ENCODE measurements around the gene CDC6.

DNA sequence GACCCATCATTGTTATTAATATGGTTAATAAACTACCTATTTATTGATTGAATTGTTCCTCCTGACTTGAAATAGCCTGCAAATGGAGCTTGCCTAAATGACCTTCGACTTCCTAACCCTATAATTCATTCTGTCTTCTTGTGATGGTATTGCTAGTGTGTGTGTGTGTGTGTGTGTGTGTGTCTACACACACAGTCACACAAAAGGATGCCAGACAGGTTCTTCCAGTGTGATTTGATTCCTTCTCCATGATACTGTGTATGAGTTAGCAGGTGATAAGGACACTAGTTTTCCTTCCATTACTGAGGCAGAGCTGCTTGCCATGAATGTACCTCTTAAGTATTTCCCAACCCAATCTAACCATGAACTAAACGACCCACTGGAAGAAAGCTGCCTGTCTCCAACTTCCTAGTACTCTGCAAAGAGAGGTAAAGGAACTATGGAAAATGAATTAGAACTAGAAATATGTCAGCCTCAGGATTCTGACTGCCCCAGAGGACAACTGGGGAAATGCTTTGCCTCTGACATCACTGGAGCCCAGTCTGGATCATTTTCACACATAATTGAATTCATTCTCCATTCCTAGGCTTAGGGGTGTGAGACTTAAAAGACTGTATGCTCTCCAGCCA, 3.5 kb upstream of the CDC6 start:
- TF ChIP-seq POLR2AphosphoS5 (IDR thresholded peaks at IDR 0.05; ENCODE audit: low read depth, low read length) (no peak), POLR2A (IDR thresholded peaks at IDR 0.05; ENCODE audit: low read depth, low read length) (no peak), TAF1 (IDR thresholded peaks at IDR 0.05; ENCODE audit: borderline replicate concordance, low read depth, low read length) (no peak)
